B cell (primary cell): ENCODE data around the gene ARHGAP12. TPM values are rescaled to one million over a fixed set of nuclear protein-coding genes. Genes with fewer than 3 reads are reported as not detected.

Source experiments
- ATAC-seq: fragments of 200-7000 bp; cut with Tn5 transposase; one replicate; pipeline ENCODE4 v1.10.0; 2021; ENCODE audit warnings: low read depth, mild to moderate bottlenecking, moderate number of reproducible peaks, moderate library complexity
- CTCF ChIA-PET: fragments of 350-600 bp; sonication (Branson Sonifier 250); formaldehyde crosslinking; loops from one replicate; lab custom pipeline; 2021; ENCODE audit warnings: antibody characterized with exemption, inconsistent platforms; lab: Charles Lee
- POLR2A ChIA-PET: fragments of 350-600 bp; sonication (Branson Sonifier 250); formaldehyde crosslinking; loops from one replicate; lab custom pipeline; 2021; ENCODE audit warnings: antibody characterized with exemption; lab: Charles Lee
- DNase-seq: peaks from one replicate; pipeline ENCODE4 v3.0.0; 2013
- H2AFZ ChIP-seq: 2 replicates; pipeline ENCODE4 v1.6.1; 2012; ENCODE audit warnings: mild to moderate bottlenecking, low read depth, low read length; ENCODE audit not compliant: insufficient read depth, poor library complexity, severe bottlenecking
- H3K27ac ChIP-seq, 2 donors: 1 replicate in 1 of 2; 2 replicates in 1 of 2; pipeline ENCODE4 v1.5.1; 2012 to 2013; ENCODE audit warnings: low read length in 2 of 2, mild to moderate bottlenecking in 2 of 2, moderate library complexity in 1 of 2
- H3K27me3 ChIP-seq, 4 experiments: fragments of 200-600 bp in 1 of 4; sonication (generic) in 1 of 4; replicated peaks in 1 of 4; 1 replicate in 2 of 4; 2 replicates in 2 of 4; pipeline versions ENCODE4 v1.6.1 to v1.7.0; 2013 to 2016; ENCODE audit warnings: low read length in 3 of 4, mild to moderate bottlenecking in 2 of 4, mixed read lengths in 1 of 4, moderate library complexity in 1 of 4; ENCODE audit not compliant: insufficient read depth in 4 of 4, control insufficient read depth in 3 of 4; ENCODE audit errors: control extremely low read depth in 1 of 4
- H3K36me3 ChIP-seq, 2 experiments: replicated peaks in 1 of 2; 1 replicate in 1 of 2; 2 replicates in 1 of 2; pipeline versions ENCODE4 v1.6.1 to v1.7.1; 2013; ENCODE audit warnings: low read length in 1 of 2; ENCODE audit not compliant: insufficient read depth in 2 of 2, control insufficient read depth in 1 of 2; ENCODE audit errors: control extremely low read depth in 1 of 2, extremely low read depth in 1 of 2
- H3K4me1 ChIP-seq, 2 donors: fragments of 200-600 bp in 1 of 2; sonication (generic) in 1 of 2; 1 replicate in 1 of 2; 2 replicates in 1 of 2; pipeline versions ENCODE4 v1.5.1 to v1.6.1; 2013 to 2017; ENCODE audit warnings: low read length in 2 of 2; ENCODE audit not compliant: control insufficient read depth in 2 of 2, insufficient read depth in 2 of 2
- H3K4me2 ChIP-seq: replicated peaks from 2 replicates; pipeline ENCODE3; 2012; ENCODE audit warnings: mild to moderate bottlenecking, low read depth, low read length; ENCODE audit not compliant: poor library complexity, severe bottlenecking
- H3K4me3 ChIP-seq, 5 experiments: fragments of 200-600 bp in 1 of 5; sonication (generic) in 1 of 5; 1 replicate in 3 of 5; 2 replicates in 2 of 5; pipeline versions ENCODE4 v1.5.1 to v1.7.0; 2011 to 2016; ENCODE audit warnings: low read length in 4 of 5, mild to moderate bottlenecking in 4 of 5, low read depth in 2 of 5, control low read depth in 1 of 5, moderate library complexity in 1 of 5; ENCODE audit not compliant: insufficient read depth in 1 of 5; ENCODE audit errors: control extremely low read depth in 1 of 5, extremely low read depth in 1 of 5
- H3K79me2 ChIP-seq: fragments of 200-600 bp; sonication (generic); one replicate; pipeline ENCODE4 v1.6.0; 2016; ENCODE audit warnings: low read length; ENCODE audit not compliant: control insufficient read depth, insufficient read depth
- H3K9ac ChIP-seq: fragments of 200-600 bp; sonication (generic); 2 replicates; pipeline ENCODE4 v1.6.1; 2017; ENCODE audit warnings: mild to moderate bottlenecking, low read length, moderate library complexity
- H3K9me3 ChIP-seq, 3 donors: one replicate each; pipeline versions ENCODE4 v1.6.1 to v1.7.1; 2013; ENCODE audit warnings: low read length in 2 of 3; ENCODE audit not compliant: control insufficient read depth in 2 of 3, insufficient read depth in 1 of 3; ENCODE audit errors: control extremely low read depth in 1 of 3
- H4K20me1 ChIP-seq: 2 replicates; pipeline ENCODE4 v1.6.0; 2012; ENCODE audit warnings: mild to moderate bottlenecking, low read length; ENCODE audit not compliant: insufficient read depth, control insufficient read depth, poor library complexity, severe bottlenecking
- H3K27ac Mint-ChIP-seq: one replicate; pipeline ENCODE4 v1.8.0; 2021; ENCODE audit warnings: mixed read lengths
- H3K27me3 Mint-ChIP-seq: one replicate; pipeline ENCODE4 v1.8.0; 2021; ENCODE audit warnings: mixed read lengths
- H3K4me1 Mint-ChIP-seq: one replicate; pipeline ENCODE4 v1.8.0; 2021; ENCODE audit warnings: mixed read lengths
- H3K4me3 Mint-ChIP-seq: one replicate; pipeline ENCODE4 v1.8.0; 2021; ENCODE audit warnings: mixed read lengths
- H3K9me3 Mint-ChIP-seq: one replicate; pipeline ENCODE4 v1.8.0; 2022; ENCODE audit warnings: mixed read lengths; ENCODE audit not compliant: insufficient read depth
- EZH2 ChIP-seq: IDR thresholded peaks from 2 replicates; pipeline ENCODE4 v1.6.1; 2012; ENCODE audit warnings: borderline replicate concordance, low read depth, mild to moderate bottlenecking, moderate library complexity, low read length; ENCODE audit not compliant: insufficient read depth, poor library complexity, severe bottlenecking
- WGBS: methylation state at CpG from one replicate; pipeline ENCODE4 v1.1.5; 2013; ENCODE audit warnings: missing lambda C conversion rate; ENCODE audit not compliant: insufficient coverage; 5-methylcytosine and 5-hydroxymethylcytosine counted together
- intact Hi-C: fragments of 100-400 bp; cut with micrococcal nuclease; formaldehyde crosslinking; loops from one replicate; pipeline ENCODE4 v1.10.0; 2022
- polyA plus RNA-seq: library from polyadenylated mRNA; depleted of rRNA; stranded (reverse); fragments of >200 nt; gene quantifications from 2 replicates; pipeline ENCODE4 v1.2.3, GENCODE V29; 2012
- total RNA-seq, 2 donors: library from RNA; stranded (reverse); fragments of 120-200 nt in 1 of 2; gene quantifications; 1 replicate in 1 of 2; 2 replicates in 1 of 2; pipeline versions ENCODE4 v1.2.3 to v1.2.4, GENCODE V29; 2013 to 2022
- TF ChIP-seq, protein P1 (sequence below): fragments of 200-600 bp; IDR thresholded peaks from one replicate; pipeline ENCODE4 v1.8.0; 2022; ENCODE audit warnings: antibody characterized with exemption, mild to moderate bottlenecking

ARHGAP12 gene
- total and polyA plus RNA-seq, 2 donors (not counting 1 experiment from before 2014, with no cell fraction given) = 12.3 to 45.3 TPM

DNA sequence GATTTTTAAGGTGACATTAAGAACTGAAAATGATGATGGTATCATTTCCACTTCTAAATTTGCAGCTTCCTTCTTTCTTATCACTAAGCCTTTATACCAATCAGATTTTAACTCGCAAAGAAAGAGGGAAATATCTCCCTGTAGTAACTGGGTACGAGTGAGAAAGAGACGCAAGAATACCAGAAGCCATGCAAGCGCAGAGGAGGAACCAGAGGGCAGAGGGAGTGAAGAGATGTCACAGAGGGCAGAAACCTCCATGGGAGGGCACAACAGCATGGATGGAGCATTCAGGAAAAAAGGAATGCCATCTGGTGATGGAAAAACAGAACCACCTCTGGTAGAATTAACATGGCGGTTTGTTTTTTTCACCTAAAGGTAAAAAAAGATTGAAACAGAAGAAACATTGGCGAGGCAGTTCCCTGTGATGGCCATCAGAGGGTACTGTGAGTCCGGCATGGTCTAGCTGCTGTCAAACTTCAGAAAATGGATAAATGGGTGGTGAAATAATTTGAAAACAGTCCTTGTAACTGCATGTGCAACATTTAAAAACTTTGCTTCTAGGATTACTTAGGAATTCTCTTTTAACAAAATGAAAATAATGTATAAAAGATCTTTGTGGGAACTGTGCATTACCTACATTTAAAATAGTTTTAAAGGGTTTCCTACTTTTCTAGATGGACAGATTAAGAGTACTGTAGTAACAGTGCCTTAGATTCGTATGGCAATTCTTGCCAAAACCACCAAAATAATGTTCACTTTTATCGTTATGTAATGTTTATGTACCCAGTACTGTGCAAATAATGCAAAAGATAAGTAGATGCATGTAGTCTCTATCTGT, 91.8 kb downstream of the ARHGAP12 start:
- H3K9me3 Mint-ChIP-seq = no peaks in the 10 kb centered on the region
- intact Hi-C loops = loop anchor here (10.0 kb wide), 1 partner anchor 168 kb away; no protein-coding TSS in a partner anchor
- peak overlapping the region; percentile 36 for H3K4me3 Mint-ChIP-seq
- Histone ChIP-seq H2AFZ (no peak overlapping the region), H3K4me1 (no peaks in the 10 kb centered on the region), H3K4me3 (no peak overlapping the region), H4K20me1 (no peaks in the 10 kb centered on the region), H3K9ac (no peak overlapping the region), H3K27ac (no peak overlapping the region), H3K4me2 (no peak overlapping the region), H3K79me2 (no peaks in the 10 kb centered on the region), H3K27me3 (no peaks in the 10 kb centered on the region), H3K36me3 (peaks cover 0 to 4% of the 10 kb centered on the region in 2 experiments), H3K9me3 (no peaks in the 10 kb centered on the region)
- H3K4me1 Mint-ChIP-seq = peaks cover 9% of the 10 kb centered on the region
- no peaks in the 10 kb centered on the region for H3K27me3 Mint-ChIP-seq
- no peak overlapping the region for H3K27ac Mint-ChIP-seq
- 83% methylated on average over 4 of the region's 9 CpGs for WGBS
- no peak for TF ChIP-seq EZH2
- TF ChIP-seq, protein P1, sequence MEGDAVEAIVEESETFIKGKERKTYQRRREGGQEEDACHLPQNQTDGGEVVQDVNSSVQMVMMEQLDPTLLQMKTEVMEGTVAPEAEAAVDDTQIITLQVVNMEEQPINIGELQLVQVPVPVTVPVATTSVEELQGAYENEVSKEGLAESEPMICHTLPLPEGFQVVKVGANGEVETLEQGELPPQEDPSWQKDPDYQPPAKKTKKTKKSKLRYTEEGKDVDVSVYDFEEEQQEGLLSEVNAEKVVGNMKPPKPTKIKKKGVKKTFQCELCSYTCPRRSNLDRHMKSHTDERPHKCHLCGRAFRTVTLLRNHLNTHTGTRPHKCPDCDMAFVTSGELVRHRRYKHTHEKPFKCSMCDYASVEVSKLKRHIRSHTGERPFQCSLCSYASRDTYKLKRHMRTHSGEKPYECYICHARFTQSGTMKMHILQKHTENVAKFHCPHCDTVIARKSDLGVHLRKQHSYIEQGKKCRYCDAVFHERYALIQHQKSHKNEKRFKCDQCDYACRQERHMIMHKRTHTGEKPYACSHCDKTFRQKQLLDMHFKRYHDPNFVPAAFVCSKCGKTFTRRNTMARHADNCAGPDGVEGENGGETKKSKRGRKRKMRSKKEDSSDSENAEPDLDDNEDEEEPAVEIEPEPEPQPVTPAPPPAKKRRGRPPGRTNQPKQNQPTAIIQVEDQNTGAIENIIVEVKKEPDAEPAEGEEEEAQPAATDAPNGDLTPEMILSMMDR = peak; percentile 65
- CTCF ChIA-PET = interaction anchor here (0.9 to 1.4 kb wide), 5 partner anchors 11 to 186 kb away, joined by 3 to 5 read pairs (median 4); no protein-coding TSS in a partner anchor
- POLR2A ChIA-PET = no interaction called here
- ATAC-seq = peak; percentile 45
- peak; percentile 20 for DNase-seq

DNA sequence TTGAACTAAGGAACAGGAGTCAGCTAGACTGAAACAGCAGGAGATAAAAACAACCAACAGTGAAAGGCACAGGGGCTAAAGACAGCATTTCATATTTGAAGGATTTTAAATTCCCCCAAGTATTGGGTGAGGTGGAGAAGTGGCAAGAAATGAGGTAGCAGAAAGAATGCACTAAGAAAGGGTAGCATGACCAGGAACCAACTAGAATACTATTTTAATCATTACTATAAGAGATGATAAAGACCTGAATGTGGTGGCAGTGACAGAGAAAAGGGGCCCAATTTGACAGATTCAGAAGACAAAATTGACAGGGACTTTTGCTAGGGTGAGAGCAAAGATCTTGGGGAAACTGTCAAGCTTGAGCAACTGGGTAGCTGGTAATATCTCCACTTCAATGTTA, 94.9 kb downstream of the ARHGAP12 start:
- Mint-ChIP-seq H3K4me1 (peaks cover 9% of the 10 kb centered on the region), H3K27me3 (no peaks in the 10 kb centered on the region), H3K27ac (no peak overlapping the region), H3K4me3 (no peak overlapping the region), H3K9me3 (no peaks in the 10 kb centered on the region)
- no peak for DNase-seq
- Histone ChIP-seq H3K27ac (no peak overlapping the region), H3K27me3 (no peaks in the 10 kb centered on the region), H3K9ac (no peak overlapping the region), H3K79me2 (no peaks in the 10 kb centered on the region), H3K4me1 (no peaks in the 10 kb centered on the region), H3K4me2 (no peak overlapping the region), H3K4me3 (no peak overlapping the region), H3K9me3 (no peaks in the 10 kb centered on the region), H2AFZ (no peak overlapping the region), H3K36me3 (peaks cover 0 to 4% of the 10 kb centered on the region in 2 experiments), H4K20me1 (no peaks in the 10 kb centered on the region)
- CTCF ChIA-PET = interaction anchor here (1.4 kb wide), 1 partner anchor 11 kb away, joined by 3 read pairs; no protein-coding TSS in a partner anchor
- POLR2A ChIA-PET = no interaction called here
- TF ChIP-seq, protein P1 = no peak
- TF ChIP-seq EZH2 = no peak
- ATAC-seq = no peak
- intact Hi-C loops = loop anchor here (10.0 kb wide), 1 partner anchor 171 kb away; no protein-coding TSS in a partner anchor
